ENCODE measurements around the gene TCF4.

TCF4 gene

DNA sequence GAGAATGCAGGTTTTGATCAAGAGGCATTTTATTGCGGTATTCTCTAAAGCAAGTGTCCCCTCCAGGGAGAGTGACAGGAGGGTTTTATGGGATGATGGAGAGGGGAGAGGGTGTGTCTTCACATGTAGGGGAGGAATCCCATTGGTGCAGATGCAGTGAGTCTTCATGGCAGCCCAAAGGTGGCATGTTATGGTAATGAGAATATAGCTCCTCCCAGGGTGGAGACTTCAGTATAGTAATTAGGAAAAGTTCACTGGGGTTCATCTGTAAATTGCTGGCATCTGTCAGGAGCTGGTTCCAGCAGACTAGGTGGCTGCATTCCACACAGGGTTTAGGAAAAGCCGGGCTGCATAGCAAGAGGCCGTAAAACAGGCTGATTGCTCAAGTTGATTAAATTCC lies 398.0 kb downstream of the TCF4 start:
- no peak overlapping the region for H3K4me3 ChIP-seq (ENCODE audit: low read length)
- peak; percentile 80 for DNase-seq (ENCODE audit: low read depth)
- TF ChIP-seq CTCF (conservative IDR thresholded peaks at IDR 0.05; ENCODE audit: low read depth, low read length): no peak

- no peak for DNase-seq (ENCODE audit: low read depth)
- no peak overlapping the region for H3K4me3 ChIP-seq (ENCODE audit: low read length)
- no peak for TF ChIP-seq CTCF (conservative IDR thresholded peaks at IDR 0.05; ENCODE audit: low read depth, low read length)
Observed at GRCh38 chr18:55186588-55186987, 401.4 kb downstream of the TCF4 start.

- H3K4me3 ChIP-seq (ENCODE audit: low read length): no peak overlapping the region
- DNase-seq (ENCODE audit: low read depth): no peak
- TF ChIP-seq CTCF (conservative IDR thresholded peaks at IDR 0.05; ENCODE audit: low read depth, low read length): no peak
Observed at GRCh38 chr18:55185391-55185790, 402.6 kb downstream of the TCF4 start.

DNA sequence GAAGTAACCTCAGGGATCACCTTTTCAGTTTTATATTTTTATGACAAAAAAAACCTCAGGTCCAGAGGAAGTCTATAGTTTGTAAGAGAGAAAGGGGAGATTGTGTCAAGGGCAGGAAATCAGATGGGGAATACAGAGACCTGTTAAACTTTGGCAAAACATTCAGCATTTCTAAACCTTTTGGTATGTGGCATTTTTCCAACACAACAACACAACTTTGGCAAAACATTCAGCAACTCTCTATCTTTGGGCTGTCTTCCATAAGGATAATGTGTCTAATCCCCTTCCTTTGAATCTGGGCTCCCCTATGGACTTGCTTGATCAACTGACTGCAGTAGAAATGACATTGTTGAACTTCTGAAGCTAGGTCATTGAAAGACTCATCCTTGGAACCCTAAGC lies 408.2 kb downstream of the TCF4 start:
- no peak for TF ChIP-seq CTCF (conservative IDR thresholded peaks at IDR 0.05; ENCODE audit: low read depth, low read length)
- no peak overlapping the region for H3K4me3 ChIP-seq (ENCODE audit: low read length)
- peak; percentile 23 for DNase-seq (ENCODE audit: low read depth)

DNA sequence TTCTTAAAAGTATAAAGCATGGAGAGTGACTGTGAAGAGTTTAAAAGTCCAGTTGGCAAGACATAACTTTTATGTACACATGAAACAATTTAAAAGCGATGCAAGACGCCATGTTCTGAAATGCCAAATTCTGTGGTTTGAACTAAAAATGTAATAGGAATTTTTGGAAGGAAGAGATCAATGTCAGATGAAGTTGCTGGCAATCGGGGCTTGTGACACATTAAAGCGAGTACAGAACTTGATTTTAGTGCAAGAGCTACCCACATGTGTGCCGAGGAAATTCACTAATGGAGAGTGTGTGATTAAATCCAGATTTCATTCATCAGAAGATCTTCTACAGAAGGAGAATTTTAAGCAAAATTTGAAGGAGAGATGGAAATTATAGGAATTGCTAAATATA lies 408.6 kb downstream of the TCF4 start:
- DNase-seq (ENCODE audit: low read depth): no peak
- no peak for TF ChIP-seq CTCF (conservative IDR thresholded peaks at IDR 0.05; ENCODE audit: low read depth, low read length)

DNA sequence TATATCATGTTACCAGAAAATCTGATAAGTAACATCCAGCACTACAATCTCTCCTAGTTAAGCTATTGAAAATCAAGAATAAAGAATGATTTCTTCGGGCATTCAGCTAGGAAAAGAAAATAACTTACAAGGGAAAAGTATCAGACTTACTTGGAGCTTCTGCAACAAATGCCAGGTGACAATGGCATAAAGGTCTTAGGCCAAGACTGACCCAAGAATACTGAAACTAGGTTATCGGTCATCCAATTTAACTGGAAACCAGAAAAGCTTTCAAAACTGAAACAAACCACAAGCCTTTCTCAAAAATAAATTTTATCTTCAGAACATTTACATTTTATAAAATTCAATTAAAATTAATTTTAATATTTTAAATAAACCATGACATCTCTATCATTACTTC lies 414.7 kb downstream of the TCF4 start:
- DNase-seq (ENCODE audit: low read depth): no peak
- no peak for TF ChIP-seq CTCF (conservative IDR thresholded peaks at IDR 0.05; ENCODE audit: low read depth, low read length)
- no peak overlapping the region for H3K4me3 ChIP-seq (ENCODE audit: low read length)

More for the DNA sequence above, 408.6 kb downstream of the TCF4 start:
- no peak overlapping the region for H3K4me3 ChIP-seq (ENCODE audit: low read length)
